NOMO-1 treated with dmso at 0.1 percent for 144 hours (cell line): ENCODE measurements around the gene RSAD2.
A peak's percentile ranks its signal among the peaks of the same experiment; 100 is the strongest.
"Not testable (repeated sequence)": the region's sequence is repeated elsewhere in the genome, so short reads cannot be mapped to it uniquely, and the experiment has no call there.

Source experiments
- DNase-seq: peaks from one replicate; lab custom pipeline; 2025; ENCODE audit not compliant: unreplicated experiment; lab: John Stamatoyannopoulos, UW

The RSAD2 gene

GRCh38 chr2:6877402-6878304 is at the start of gene RSAD2:
RSAD2 (plus strand) TSS chr2:6877777; CDS start chr2:6877801, 24 bp downstream.
- DNase-seq, result no peak

GRCh38 chr2:6828299-6828584 is 49.3 kb upstream of the RSAD2 start:
- DNase-seq, result peak; percentile 8

- no peak for DNase-seq
Observed at GRCh38 chr2:6831229-6831628, 46.3 kb upstream of the RSAD2 start.

- no peak for DNase-seq
Observed at GRCh38 chr2:6832596-6833299, 44.8 kb upstream of the RSAD2 start.

- DNase-seq, result no peak
Observed at GRCh38 chr2:6833300-6833604, 44.3 kb upstream of the RSAD2 start.

GRCh38 chr2:6834163-6834562 is 43.4 kb upstream of the RSAD2 start:
- DNase-seq, result no peak

- DNase-seq, result no peak
Observed at GRCh38 chr2:6835467-6835866, 42.1 kb upstream of the RSAD2 start.

- no peak for DNase-seq
Observed at GRCh38 chr2:6838673-6839319, 38.8 kb upstream of the RSAD2 start.

- no peak for DNase-seq
Observed at GRCh38 chr2:6841537-6842287, 35.9 kb upstream of the RSAD2 start.

GRCh38 chr2:6845312-6845711 is 32.3 kb upstream of the RSAD2 start:
- DNase-seq, result no peak

- DNase-seq, result no peak
Observed at GRCh38 chr2:6845903-6846302, 31.7 kb upstream of the RSAD2 start.

- no peak for DNase-seq
Observed at GRCh38 chr2:6846540-6846939, 31.0 kb upstream of the RSAD2 start.

GRCh38 chr2:6846967-6847681 is 30.5 kb upstream of the RSAD2 start:
- no peak for DNase-seq

GRCh38 chr2:6852195-6852594 is 25.4 kb upstream of the RSAD2 start:
- DNase-seq, result no peak

- DNase-seq, result no peak
Observed at GRCh38 chr2:6854416-6854815, 23.2 kb upstream of the RSAD2 start.

- DNase-seq, result no peak
Observed at GRCh38 chr2:6855860-6856547, 21.6 kb upstream of the RSAD2 start.

- DNase-seq, result no peak
Observed at GRCh38 chr2:6856548-6856920, 21.0 kb upstream of the RSAD2 start.

- not testable (repeated sequence) for DNase-seq
Observed at GRCh38 chr2:6858466-6859027, 19.0 kb upstream of the RSAD2 start.

- no peak for DNase-seq
Observed at GRCh38 chr2:6860296-6860695, 17.3 kb upstream of the RSAD2 start.

GRCh38 chr2:6863792-6864191 is 13.8 kb upstream of the RSAD2 start:
- no peak for DNase-seq
